Ascending aorta (tissue), 2 donors: Measurements from ENCODE around the gene HNRNPA3. TPM values are rescaled to one million over a fixed set of nuclear protein-coding genes. Genes with fewer than 3 reads are reported as not detected.

Experiments
- DNase-seq, 2 donors: peaks; one replicate each; pipeline ENCODE4 v3.0.0-alpha.2; 2019; ENCODE audit warnings: low spot score in 2 of 2
- H3K27ac ChIP-seq, 2 donors: fragments of 200-600 bp; sonication (generic); one replicate each; pipeline ENCODE4 v1.5.1; 2016 to 2017; ENCODE audit warnings: mild to moderate bottlenecking in 1 of 2
- H3K27me3 ChIP-seq: fragments of 200-600 bp; sonication (generic); one replicate; pipeline ENCODE4 v1.5.1; 2017
- H3K36me3 ChIP-seq, 2 donors: fragments of 200-600 bp; sonication (generic); one replicate each; pipeline ENCODE4 v1.5.1; 2016
- H3K4me1 ChIP-seq, 2 donors: fragments of 200-600 bp; sonication (generic); one replicate each; pipeline ENCODE4 v1.5.1; 2016 to 2017; ENCODE audit warnings: mild to moderate bottlenecking in 1 of 2
- H3K4me3 ChIP-seq, 2 donors: fragments of 200-600 bp; sonication (generic); one replicate each; pipeline ENCODE4 v1.5.1; 2016 to 2017; ENCODE audit warnings: mild to moderate bottlenecking in 1 of 2
- H3K9me3 ChIP-seq, 2 donors: fragments of 200-600 bp; sonication (generic); one replicate each; pipeline ENCODE4 v1.5.1; 2016
- intact Hi-C: fragments of 100-400 bp; cut with DNase I; formaldehyde crosslinking; loops from one replicate; pipeline ENCODE4 v1.15.1; 2023
- total RNA-seq: library from RNA; depleted of rRNA; stranded (reverse); fragments of >200 nt; gene quantifications from one replicate; pipeline ENCODE4 v1.1.0, GENCODE V29; 2016
- TF ChIP-seq, protein P1 (sequence below), 3 experiments: fragments of 200-600 bp in 2 of 3; fragments of 450-650 bp in 1 of 3; sonication (generic) in 2 of 3; IDR thresholded peaks; one replicate each; pipeline ENCODE4 v1.5.1; 2016 to 2019; ENCODE audit warnings: antibody characterized with exemption in 3 of 3, mild to moderate bottlenecking in 1 of 3, moderate library complexity in 1 of 3

Gene HNRNPA3
- total RNA-seq, result 32.9 TPM

DNA sequence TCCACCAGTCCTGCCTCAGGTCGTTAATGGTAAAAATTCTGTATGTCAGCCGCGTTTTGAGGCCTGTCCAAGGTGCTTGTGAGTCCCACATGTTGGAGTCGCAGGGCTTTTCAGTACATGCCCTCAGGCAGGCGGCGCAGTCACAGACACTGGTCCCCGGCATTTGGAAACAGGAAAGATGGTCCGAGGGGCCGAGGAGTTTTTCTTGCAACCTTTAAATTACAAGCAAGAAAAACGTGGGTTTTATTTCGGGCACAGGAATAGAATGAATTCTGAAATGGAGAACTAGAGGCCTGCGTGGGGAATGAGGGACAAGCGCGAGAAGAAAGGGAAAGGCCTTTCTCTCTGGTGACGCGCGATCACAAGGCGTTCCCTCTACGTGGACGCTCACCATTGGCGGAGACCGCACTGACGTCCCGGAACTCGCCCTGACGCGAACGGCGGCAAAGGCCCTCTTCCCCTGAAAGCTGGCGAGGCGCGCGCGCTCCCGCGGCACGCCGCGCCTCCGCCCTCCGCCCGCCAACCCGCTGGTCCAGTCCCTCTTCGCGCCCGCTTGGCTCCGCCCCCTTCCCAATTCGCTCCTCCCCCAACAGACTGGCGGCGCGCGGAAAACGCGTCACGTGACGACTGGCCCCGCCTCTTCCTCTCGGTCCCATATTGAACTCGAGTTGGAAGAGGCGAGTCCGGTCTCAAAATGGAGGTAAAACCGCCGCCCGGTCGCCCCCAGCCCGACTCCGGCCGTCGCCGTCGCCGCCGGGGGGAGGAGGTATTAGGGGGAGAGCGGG is at the start of gene HNRNPA3:
Gene HNRNPA3 (plus strand): TSS at position 689 of the 785 bp plus-strand sequence. CDS start 6 bp downstream, at position 695.
- no peaks in the 10 kb centered on the region for H3K27me3 ChIP-seq
- H3K9me3 ChIP-seq, result no peaks in the 10 kb centered on the region
- H3K36me3 ChIP-seq, result peaks cover 12 to 18% of the 10 kb centered on the region in 2 donors
- H3K4me1 ChIP-seq, result peaks cover 20 to 35% of the 10 kb centered on the region in 2 donors
- H3K27ac ChIP-seq, result peak within 1 kb of the TSS; percentile 97 to 100
- DNase-seq, result peak; percentile 96 to 99
- H3K4me3 ChIP-seq, result peak within 1 kb of the TSS; percentile 78 to 99
- TF ChIP-seq, protein P1, sequence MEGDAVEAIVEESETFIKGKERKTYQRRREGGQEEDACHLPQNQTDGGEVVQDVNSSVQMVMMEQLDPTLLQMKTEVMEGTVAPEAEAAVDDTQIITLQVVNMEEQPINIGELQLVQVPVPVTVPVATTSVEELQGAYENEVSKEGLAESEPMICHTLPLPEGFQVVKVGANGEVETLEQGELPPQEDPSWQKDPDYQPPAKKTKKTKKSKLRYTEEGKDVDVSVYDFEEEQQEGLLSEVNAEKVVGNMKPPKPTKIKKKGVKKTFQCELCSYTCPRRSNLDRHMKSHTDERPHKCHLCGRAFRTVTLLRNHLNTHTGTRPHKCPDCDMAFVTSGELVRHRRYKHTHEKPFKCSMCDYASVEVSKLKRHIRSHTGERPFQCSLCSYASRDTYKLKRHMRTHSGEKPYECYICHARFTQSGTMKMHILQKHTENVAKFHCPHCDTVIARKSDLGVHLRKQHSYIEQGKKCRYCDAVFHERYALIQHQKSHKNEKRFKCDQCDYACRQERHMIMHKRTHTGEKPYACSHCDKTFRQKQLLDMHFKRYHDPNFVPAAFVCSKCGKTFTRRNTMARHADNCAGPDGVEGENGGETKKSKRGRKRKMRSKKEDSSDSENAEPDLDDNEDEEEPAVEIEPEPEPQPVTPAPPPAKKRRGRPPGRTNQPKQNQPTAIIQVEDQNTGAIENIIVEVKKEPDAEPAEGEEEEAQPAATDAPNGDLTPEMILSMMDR (IDR thresholded peaks at IDR 0.05), result peak; percentile 10 to 32 (median 11)
- intact Hi-C loops, result loop anchor here (1.0 to 5.0 kb wide), 4 partner anchors 31 to 1240 kb away; partner anchors contain the start of genes PJVK and PRKRA

DNA sequence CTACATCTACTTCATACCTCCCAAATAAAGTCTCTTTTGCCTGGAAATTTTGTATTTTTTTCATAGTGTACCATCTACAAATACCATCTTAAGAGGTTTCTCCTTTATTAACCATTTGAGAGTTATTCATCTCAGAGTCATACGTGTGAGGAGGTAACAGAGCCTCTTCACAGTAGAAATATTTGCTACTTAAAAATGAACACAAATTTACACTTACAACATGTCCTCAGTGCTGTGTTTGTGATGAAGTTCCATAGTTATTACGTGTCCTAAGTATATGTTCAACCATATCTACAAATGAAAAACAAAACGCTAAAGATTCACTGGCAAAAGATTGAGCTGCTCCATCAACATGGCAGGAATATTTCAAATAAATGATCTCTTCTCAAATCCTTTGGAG is 48.5 kb upstream of the HNRNPA3 start:
- intact Hi-C loops, result loop anchor here (1.0 to 5.0 kb wide), 6 partner anchors 99 to 1037 kb away; partner anchors contain the start of genes AGPS and HOXD8
- TF ChIP-seq, protein P1 (IDR thresholded peaks at IDR 0.05), result no peak
- no peaks in the 10 kb centered on the region for H3K27me3 ChIP-seq
- DNase-seq, result no peak
- peak overlapping the region; percentile 80 to 91 for H3K27ac ChIP-seq
- H3K9me3 ChIP-seq, result no peaks in the 10 kb centered on the region
- H3K4me3 ChIP-seq, result peak overlapping the region; percentile 53 to 60
- H3K36me3 ChIP-seq, result no peaks in the 10 kb centered on the region
- peaks cover 0 to 8% of the 10 kb centered on the region in 2 donors for H3K4me1 ChIP-seq

DNA sequence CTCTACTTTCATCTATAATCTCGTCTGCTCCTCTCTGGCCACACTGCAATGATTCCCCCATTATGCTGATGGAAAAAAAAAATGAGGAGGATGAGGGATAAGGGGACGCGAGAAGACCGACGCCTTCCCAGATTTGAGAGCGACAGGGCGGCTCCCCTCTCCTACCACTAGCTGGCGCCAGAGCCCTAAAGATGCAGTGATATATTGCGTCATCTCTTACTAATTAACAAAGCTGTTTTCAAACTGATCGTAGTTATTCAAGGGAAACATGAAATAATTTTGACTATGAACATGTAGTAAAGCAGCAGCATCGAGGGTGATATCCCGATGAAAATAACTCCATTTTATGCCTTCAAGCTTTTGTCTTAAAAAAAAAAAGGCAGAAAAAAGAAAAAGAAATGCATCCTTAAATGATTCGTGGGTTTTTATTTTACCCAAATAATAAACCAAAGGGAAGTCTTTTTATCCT is 48.0 kb upstream of the HNRNPA3 start:
- intact Hi-C loops, result loop anchor here (1.0 to 5.0 kb wide), 8 partner anchors 99 to 1037 kb away; partner anchors contain the start of genes AGPS and HOXD8
- TF ChIP-seq, protein P1 (IDR thresholded peaks at IDR 0.05), result peak; percentile 94 to 100 (median 100)
- Histone ChIP-seq H3K27me3 (no peaks in the 10 kb centered on the region), H3K4me1 (peaks cover 0 to 8% of the 10 kb centered on the region in 2 donors), H3K27ac (peak overlapping the region; percentile 80 to 91), H3K36me3 (no peaks in the 10 kb centered on the region), H3K4me3 (peak overlapping the region; percentile 53 to 60), H3K9me3 (no peaks in the 10 kb centered on the region)
- peak; percentile 56 to 92 for DNase-seq

DNA sequence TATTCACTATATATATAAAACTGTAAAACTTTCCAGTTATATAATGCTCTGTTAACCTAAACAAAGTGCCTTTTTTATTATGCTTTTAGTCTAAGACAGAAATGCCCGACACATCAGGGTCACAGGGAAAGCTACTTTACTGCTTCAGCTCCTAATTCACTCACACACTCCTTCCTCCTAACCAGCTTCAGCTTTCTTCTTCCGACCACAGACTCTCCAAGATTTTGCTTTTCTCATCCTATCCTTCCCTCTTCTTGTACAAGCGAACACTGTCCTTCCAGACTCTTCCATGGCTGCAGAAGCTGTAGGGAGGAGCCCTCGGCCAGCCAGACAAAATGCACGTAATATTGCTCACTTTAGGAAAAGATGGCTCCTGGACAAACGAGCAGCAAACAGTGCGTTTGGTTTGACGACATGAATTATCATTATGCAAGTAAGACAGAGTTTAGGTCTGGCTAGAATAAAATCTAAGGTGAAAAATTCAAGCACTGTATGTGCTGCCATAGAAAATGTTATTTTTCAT is 47.5 kb upstream of the HNRNPA3 start:
- DNase-seq, result peak in 1 of 2 donors; percentile 77
- peak overlapping the region; percentile 80 to 91 for H3K27ac ChIP-seq
- no peaks in the 10 kb centered on the region for H3K36me3 ChIP-seq
- peaks cover 0 to 8% of the 10 kb centered on the region in 2 donors for H3K4me1 ChIP-seq
- peak overlapping the region; percentile 53 to 60 for H3K4me3 ChIP-seq
- H3K9me3 ChIP-seq, result no peaks in the 10 kb centered on the region
- TF ChIP-seq, protein P1 (IDR thresholded peaks at IDR 0.05), result no peak
- intact Hi-C loops, result loop anchor here (1.0 kb wide), 2 partner anchors 130 to 167 kb away; no protein-coding TSS in a partner anchor
- no peaks in the 10 kb centered on the region for H3K27me3 ChIP-seq

DNA sequence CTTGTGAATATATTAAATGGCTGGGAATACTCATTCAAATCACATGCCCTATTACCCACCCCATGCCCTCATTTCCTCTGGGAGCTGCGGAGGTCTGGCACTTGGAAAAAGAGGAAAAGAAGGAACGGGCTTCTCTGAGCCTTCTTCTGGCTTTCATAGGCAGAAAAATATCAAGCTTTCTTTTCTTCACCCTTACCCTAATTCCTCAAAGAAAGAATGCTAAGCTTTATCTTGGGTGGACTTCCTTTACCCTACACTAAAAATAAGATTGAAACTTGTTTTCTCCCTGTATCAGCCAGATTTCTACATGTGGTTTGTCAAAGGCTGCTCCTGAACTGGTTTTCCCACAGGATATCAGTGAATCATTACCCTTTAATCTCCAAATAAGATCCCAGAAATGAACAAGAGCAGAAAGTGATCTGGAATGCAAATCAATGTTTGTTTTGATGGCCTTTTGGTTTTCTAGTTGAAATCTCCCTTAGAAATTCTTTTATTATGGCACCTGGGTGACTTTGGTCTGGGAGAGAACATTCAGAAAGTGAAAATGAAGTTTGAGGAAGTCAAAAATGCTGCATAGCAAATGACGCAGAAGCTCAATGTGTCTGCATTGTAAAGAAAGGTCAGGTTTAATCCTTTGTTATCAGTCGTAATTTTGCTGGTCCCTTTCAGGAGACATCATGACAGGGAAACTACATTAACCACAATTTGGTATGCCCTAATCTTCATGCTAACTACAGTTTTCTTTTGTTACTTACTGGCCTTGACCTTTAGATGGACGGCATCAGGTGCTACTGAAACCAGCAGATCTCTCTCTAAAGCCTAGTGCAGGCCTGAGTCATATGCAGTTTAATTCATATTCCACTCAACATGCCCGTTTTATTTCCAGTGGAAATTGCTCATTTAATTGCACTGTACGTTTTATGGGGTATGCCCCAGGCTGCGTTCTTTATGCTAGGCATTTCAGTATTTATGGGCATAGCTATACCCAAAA is 46.6 kb upstream of the HNRNPA3 start:
- H3K27me3 ChIP-seq, result no peaks in the 10 kb centered on the region
- H3K9me3 ChIP-seq, result no peaks in the 10 kb centered on the region
- TF ChIP-seq, protein P1 (IDR thresholded peaks at IDR 0.05), result no peak
- intact Hi-C loops, result loop anchor here (1.0 kb wide), 3 partner anchors 46 to 166 kb away; partner anchors contain the start of gene HNRNPA3
- peak overlapping the region; percentile 53 to 60 for H3K4me3 ChIP-seq
- peak overlapping the region; percentile 80 to 91 for H3K27ac ChIP-seq
- no peaks in the 10 kb centered on the region for H3K36me3 ChIP-seq
- peak in 1 of 2 donors; percentile 66 for DNase-seq
- H3K4me1 ChIP-seq, result peaks cover 0 to 8% of the 10 kb centered on the region in 2 donors
